C4-2B (cell line): ENCODE measurements around the gene SNTG2.

Experiments used
- H3K27ac ChIP-seq: fragments of 450-650 bp; 2 replicates; pipeline ENCODE4 v1.5.1; 2017
- ZFX ChIP-seq: fragments of 450-650 bp; IDR thresholded peaks from 2 replicates; pipeline ENCODE4 v1.6.1; 2017
- TF ChIP-seq, protein P1 (sequence below): fragments of 450-650 bp; conservative IDR thresholded peaks from 2 replicates; pipeline ENCODE4 v1.5.1; 2017; ENCODE audit warnings: mild to moderate bottlenecking

SNTG2 gene

GRCh38 chr2:981258-981657 is 30.6 kb downstream of the SNTG2 start:
- H3K27ac ChIP-seq: no peak overlapping the region
- no peak for TF ChIP-seq ZFX
- TF ChIP-seq, protein P1, sequence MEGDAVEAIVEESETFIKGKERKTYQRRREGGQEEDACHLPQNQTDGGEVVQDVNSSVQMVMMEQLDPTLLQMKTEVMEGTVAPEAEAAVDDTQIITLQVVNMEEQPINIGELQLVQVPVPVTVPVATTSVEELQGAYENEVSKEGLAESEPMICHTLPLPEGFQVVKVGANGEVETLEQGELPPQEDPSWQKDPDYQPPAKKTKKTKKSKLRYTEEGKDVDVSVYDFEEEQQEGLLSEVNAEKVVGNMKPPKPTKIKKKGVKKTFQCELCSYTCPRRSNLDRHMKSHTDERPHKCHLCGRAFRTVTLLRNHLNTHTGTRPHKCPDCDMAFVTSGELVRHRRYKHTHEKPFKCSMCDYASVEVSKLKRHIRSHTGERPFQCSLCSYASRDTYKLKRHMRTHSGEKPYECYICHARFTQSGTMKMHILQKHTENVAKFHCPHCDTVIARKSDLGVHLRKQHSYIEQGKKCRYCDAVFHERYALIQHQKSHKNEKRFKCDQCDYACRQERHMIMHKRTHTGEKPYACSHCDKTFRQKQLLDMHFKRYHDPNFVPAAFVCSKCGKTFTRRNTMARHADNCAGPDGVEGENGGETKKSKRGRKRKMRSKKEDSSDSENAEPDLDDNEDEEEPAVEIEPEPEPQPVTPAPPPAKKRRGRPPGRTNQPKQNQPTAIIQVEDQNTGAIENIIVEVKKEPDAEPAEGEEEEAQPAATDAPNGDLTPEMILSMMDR: no peak

- H3K27ac ChIP-seq: no peak overlapping the region
- no peak for TF ChIP-seq ZFX
- TF ChIP-seq, protein P1: no peak
These were observed 31.1 kb downstream of the SNTG2 start for GRCh38 chr2:981759-982158.

GRCh38 chr2:985317-985898 is 34.8 kb downstream of the SNTG2 start:
- TF ChIP-seq, protein P1: no peak
- TF ChIP-seq ZFX: no peak
- no peak overlapping the region for H3K27ac ChIP-seq

- no peak overlapping the region for H3K27ac ChIP-seq
- no peak for TF ChIP-seq ZFX
- TF ChIP-seq, protein P1: no peak
These were observed 37.1 kb downstream of the SNTG2 start for GRCh38 chr2:987789-988188.

DNA sequence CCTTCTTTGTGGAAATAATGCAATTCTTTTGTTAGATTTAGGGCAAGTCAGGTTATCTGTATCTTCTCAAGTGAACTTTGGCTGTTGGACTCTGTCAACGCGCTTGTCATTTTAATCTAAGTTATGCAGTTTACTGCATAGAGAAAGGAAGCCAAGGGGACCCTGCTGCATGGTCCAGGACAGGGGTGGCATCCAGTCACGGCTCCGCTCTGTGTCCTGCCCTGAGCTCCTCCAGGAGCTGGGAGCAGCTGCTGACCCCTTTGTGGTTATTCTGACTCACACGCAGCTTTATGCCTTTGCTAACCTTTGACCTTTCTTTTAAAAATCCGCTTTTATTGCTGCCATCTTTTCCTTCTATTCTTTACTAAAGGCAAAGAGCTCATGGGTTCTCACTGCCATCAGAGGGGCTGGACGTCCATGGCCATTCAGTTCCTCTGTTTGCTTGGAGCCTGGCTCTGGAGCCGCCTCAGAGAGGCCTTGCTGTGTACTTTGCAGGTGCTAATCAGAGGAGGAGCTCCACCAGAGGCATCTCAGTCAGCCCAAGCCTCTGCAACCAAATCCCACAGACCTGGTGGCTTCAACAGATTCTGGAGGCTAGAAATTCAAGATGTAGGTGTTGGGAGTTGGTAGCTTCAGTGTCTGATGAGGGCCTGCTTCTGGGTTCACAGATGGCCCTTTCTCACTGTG is 39.3 kb downstream of the SNTG2 start:
- TF ChIP-seq, protein P1: no peak
- TF ChIP-seq ZFX: no peak
- no peak overlapping the region for H3K27ac ChIP-seq

DNA sequence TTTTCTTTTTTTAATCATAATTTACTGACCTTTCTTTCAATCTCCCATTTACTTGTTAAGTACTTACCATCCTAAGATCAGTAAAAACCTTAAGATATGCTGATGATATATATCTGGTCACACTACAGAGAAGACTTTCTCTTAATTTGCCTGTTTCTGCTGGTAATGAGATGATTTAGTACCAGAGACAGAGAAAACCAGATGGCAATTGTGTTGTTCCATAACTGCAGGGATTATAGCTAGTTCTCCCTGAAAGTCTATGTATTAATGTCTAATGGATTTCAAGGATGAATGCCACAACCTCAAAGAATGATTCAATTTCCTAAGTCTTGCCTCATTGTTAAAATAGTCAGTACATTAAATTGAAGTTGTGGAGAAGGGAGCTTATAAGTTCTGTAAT is 40.3 kb downstream of the SNTG2 start:
- TF ChIP-seq, protein P1: no peak
- TF ChIP-seq ZFX: no peak
- H3K27ac ChIP-seq: no peak overlapping the region

DNA sequence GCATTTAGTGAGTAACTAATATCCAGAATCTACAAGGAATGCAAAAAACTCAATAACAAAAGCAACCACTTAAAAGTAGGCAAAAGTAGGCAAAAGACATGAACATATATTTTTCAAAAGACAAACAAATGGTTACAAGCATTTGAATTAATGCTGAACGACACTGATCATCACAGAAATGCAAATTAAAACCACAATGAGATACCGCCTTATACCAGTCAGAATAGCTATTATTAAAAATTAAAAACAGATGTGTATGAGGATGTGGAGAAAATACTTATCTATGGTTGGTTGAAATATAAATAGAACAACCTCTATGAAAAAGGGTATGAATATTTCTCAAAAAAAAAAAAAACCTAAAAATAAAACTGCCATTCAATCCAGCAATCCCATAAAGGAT is 51.7 kb downstream of the SNTG2 start:
- TF ChIP-seq ZFX: no peak
- TF ChIP-seq, protein P1: no peak
- no peak overlapping the region for H3K27ac ChIP-seq
